ENCODE results near the gene PKNOX2.
A peak's percentile ranks its signal among the peaks of the same experiment; 100 is the strongest.

The PKNOX2 gene

DNA sequence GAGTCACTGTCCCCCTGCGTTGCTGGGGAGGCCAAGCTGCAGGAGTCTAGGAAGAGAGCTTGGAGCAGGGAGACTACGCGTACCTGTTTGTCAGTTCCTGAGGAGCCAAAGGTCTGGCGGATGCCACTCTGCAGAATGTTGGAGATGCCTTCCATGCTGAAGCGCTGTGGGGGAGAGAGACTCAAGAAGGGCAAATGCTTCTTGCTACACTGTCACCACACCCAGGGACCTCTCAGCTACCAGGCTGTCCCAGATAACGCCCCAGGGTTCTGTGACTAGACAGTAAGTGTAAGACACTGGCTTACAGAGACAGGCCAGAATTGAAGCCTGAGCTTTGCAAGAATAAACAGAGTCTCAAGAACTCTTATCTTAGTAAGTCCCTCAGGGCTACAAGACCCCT, 289.5 kb downstream of the PKNOX2 start:
- DNase-seq (no peak), ATAC-seq (no peak)
- no peaks in the 10 kb centered on the region for H3K9me3 Mint-ChIP-seq
- H3K4me1 Mint-ChIP-seq = peaks cover 13% of the 10 kb centered on the region
- H3K27ac Mint-ChIP-seq = no peak overlapping the region
- H3K4me3 Mint-ChIP-seq = no peak overlapping the region
- H3K27me3 Mint-ChIP-seq = no peaks in the 10 kb centered on the region

- H3K4me1 Mint-ChIP-seq = peaks cover 13% of the 10 kb centered on the region
- no peak for DNase-seq
- no peak overlapping the region for H3K4me3 Mint-ChIP-seq
Observed at GRCh38 chr11:125455851-125456250, 291.3 kb downstream of the PKNOX2 start.

DNA sequence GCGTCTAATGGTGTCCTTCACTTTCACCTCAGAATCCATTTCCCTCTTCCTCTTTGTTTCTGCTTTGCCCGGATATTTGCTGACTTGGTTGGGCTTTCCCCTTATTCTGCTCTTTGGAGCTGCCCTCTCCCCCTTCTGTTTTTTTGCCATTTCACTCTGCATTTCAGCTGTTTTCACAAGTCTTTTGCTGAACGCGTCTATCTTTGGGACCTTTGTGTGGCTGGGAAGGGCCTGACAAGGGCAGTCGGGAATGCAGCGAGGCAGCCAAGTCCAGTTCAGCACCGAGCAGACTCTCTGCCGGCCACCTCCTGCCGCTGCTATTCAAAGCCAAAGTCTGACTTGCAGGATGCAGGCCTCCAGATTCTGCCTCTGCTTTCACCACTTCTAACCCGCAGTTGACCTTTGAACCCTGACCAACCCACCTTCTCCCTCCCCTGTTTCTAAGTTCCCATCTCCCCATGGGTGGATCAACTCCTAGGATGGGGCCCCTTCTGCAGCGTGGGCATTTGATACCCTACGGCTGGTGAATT, 293.3 kb downstream of the PKNOX2 start:
- no peaks in the 10 kb centered on the region for H3K4me1 Mint-ChIP-seq
- no peaks in the 10 kb centered on the region for H3K9me3 Mint-ChIP-seq
- H3K27ac Mint-ChIP-seq = no peak overlapping the region
- ATAC-seq = no peak
- H3K27me3 Mint-ChIP-seq = no peaks in the 10 kb centered on the region
- H3K4me3 Mint-ChIP-seq = no peak overlapping the region
- no peak for DNase-seq

More at GRCh38 chr11:125455851-125456250, 291.3 kb downstream of the PKNOX2 start:
- ATAC-seq = no peak
- Mint-ChIP-seq H3K27ac (no peak overlapping the region), H3K9me3 (no peaks in the 10 kb centered on the region), H3K27me3 (no peaks in the 10 kb centered on the region)

- Mint-ChIP-seq H3K9me3 (no peaks in the 10 kb centered on the region), H3K4me1 (no peaks in the 10 kb centered on the region), H3K27ac (no peak overlapping the region), H3K4me3 (no peak overlapping the region), H3K27me3 (peaks cover 19% of the 10 kb centered on the region)
- DNase-seq (no peak), ATAC-seq (no peak)
Observed at GRCh38 chr11:125460275-125460674, 295.7 kb downstream of the PKNOX2 start.

DNA sequence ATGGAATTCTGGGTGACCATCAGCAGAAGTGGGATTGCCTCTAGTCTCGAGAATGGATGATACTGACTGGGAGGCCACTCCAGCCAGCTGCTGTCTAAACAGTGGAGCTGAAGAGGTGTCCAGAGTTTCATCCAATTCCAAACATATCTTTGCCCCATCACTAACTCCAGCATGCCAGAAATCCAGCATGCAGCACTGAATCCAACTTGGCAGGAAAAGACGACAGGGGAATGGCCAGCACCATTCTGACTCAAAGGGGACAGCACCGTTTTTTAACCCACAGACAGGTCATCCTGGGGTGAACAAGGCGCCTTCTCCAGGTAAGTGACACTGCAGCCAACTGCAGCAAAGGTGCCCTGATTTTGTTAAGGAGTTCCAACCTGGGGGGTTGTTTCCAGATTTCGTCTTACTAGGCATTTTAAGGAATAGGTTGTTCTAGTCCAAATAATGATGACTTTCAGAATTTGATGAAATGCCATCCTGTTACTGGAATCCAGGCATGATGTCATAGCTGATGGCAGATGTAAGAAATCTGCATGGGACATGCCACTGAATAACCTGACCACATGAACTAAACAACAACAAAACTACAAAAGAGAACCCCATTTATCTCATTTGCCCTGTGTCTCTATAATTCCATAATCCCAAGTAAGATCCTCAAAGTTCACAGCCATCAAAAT, 299.2 kb downstream of the PKNOX2 start:
- Mint-ChIP-seq H3K27ac (no peak overlapping the region), H3K9me3 (no peaks in the 10 kb centered on the region), H3K27me3 (peaks cover 19% of the 10 kb centered on the region), H3K4me1 (no peaks in the 10 kb centered on the region), H3K4me3 (no peak overlapping the region)
- no peak for DNase-seq
- ATAC-seq = no peak

- no peak for DNase-seq
- no peaks in the 10 kb centered on the region for H3K4me1 Mint-ChIP-seq
- H3K27ac Mint-ChIP-seq = no peak overlapping the region
- ATAC-seq = no peak
- H3K4me3 Mint-ChIP-seq = no peak overlapping the region
- H3K9me3 Mint-ChIP-seq = no peaks in the 10 kb centered on the region
- peaks cover 19% of the 10 kb centered on the region for H3K27me3 Mint-ChIP-seq
Observed at GRCh38 chr11:125464270-125464662, 299.7 kb downstream of the PKNOX2 start.

GRCh38 chr11:125464666-125465065, 300.1 kb downstream of the PKNOX2 start:
- H3K27me3 Mint-ChIP-seq = peaks cover 19% of the 10 kb centered on the region
- DNase-seq (no peak), ATAC-seq (no peak)
- no peaks in the 10 kb centered on the region for H3K4me1 Mint-ChIP-seq
- H3K4me3 Mint-ChIP-seq = no peak overlapping the region
- no peaks in the 10 kb centered on the region for H3K9me3 Mint-ChIP-seq
- no peak overlapping the region for H3K27ac Mint-ChIP-seq

DNA sequence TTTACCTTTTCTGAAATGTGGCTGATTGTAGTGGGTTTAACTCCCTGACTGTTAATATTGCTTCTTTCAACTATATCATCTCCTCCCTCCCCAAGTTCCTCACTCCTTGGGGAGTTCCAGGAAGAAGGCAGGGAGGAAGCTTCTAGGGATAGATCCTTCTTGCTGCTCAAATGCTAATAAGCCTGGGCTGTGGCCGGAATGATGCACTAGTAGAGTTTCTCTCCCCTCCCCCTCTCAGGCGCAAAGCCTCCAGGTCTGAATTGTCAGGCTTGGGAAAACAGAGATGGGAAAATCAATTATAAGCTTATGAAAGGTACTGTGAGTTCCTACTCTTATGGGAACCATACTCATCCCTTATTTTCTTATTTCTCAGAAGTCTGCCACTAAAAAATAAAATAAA, 300.7 kb downstream of the PKNOX2 start:
- H3K27ac Mint-ChIP-seq = peak overlapping the region in 1 of 2 donors; percentile 87
- H3K9me3 Mint-ChIP-seq = no peaks in the 10 kb centered on the region
- no peak for ATAC-seq
- H3K27me3 Mint-ChIP-seq = peaks cover 19% of the 10 kb centered on the region
- H3K4me1 Mint-ChIP-seq = no peaks in the 10 kb centered on the region
- no peak for DNase-seq
- no peak overlapping the region for H3K4me3 Mint-ChIP-seq

DNA sequence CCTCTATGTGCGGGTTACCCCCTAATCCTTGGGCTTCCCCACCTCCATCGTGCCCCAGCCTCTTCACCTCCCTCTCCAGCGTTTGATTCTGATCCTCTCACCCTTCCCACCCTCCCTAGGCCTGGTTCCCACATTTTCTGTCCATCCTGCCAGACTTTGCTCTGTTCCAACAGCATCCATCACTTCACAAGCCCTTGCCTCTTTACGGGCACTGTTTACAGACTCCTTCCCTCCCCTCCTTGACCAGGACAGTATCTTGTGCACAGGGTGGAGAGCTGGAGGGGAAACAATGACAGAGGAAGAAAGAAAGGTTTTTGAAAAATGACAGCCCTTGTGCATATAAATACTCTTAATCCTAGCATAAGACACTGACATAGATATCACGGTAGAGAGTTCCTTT, 301.1 kb downstream of the PKNOX2 start:
- H3K4me3 Mint-ChIP-seq = no peak overlapping the region
- DNase-seq = no peak
- H3K27me3 Mint-ChIP-seq = peaks cover 19% of the 10 kb centered on the region
- H3K27ac Mint-ChIP-seq = peak overlapping the region in 1 of 2 donors; percentile 87
- no peaks in the 10 kb centered on the region for H3K4me1 Mint-ChIP-seq
- H3K9me3 Mint-ChIP-seq = no peaks in the 10 kb centered on the region
- ATAC-seq = no peak

DNA sequence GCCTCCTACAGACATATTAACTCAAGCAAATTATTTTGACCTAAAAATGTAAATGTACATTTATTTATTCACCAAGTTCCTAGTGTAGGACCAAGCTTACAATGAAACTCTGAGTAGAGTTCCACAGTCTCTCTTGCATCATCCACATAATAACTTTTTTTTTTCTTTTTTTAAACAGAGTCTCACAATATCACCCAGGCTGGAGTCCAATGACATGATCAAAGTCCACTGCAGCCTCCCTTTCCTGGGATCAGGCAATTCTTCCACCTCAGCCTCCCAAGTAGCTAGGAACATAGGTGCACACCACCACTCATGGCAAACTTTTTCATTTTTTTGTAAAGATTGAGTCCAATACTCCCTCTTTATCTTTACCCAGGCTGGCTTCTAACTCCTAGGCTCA, 303.5 kb downstream of the PKNOX2 start:
- ATAC-seq (no peak), DNase-seq (no peak)
- Mint-ChIP-seq H3K27ac (no peak overlapping the region), H3K9me3 (no peaks in the 10 kb centered on the region), H3K4me1 (no peaks in the 10 kb centered on the region), H3K27me3 (peaks cover 19% of the 10 kb centered on the region), H3K4me3 (no peak overlapping the region)

- no peak overlapping the region for H3K27ac Mint-ChIP-seq
- DNase-seq (no peak), ATAC-seq (no peak)
- no peak overlapping the region for H3K4me3 Mint-ChIP-seq
- H3K4me1 Mint-ChIP-seq = no peaks in the 10 kb centered on the region
- peaks cover 13% of the 10 kb centered on the region for H3K27me3 Mint-ChIP-seq
- H3K9me3 Mint-ChIP-seq = no peaks in the 10 kb centered on the region
Observed at GRCh38 chr11:125468852-125469251, 304.3 kb downstream of the PKNOX2 start.

GRCh38 chr11:125470355-125470754, 305.8 kb downstream of the PKNOX2 start:
- ATAC-seq (no peak), DNase-seq (no peak)
- no peaks in the 10 kb centered on the region for H3K27me3 Mint-ChIP-seq
- no peak overlapping the region for H3K27ac Mint-ChIP-seq
- no peak overlapping the region for H3K4me3 Mint-ChIP-seq
- H3K9me3 Mint-ChIP-seq = no peaks in the 10 kb centered on the region
- H3K4me1 Mint-ChIP-seq = no peaks in the 10 kb centered on the region

DNA sequence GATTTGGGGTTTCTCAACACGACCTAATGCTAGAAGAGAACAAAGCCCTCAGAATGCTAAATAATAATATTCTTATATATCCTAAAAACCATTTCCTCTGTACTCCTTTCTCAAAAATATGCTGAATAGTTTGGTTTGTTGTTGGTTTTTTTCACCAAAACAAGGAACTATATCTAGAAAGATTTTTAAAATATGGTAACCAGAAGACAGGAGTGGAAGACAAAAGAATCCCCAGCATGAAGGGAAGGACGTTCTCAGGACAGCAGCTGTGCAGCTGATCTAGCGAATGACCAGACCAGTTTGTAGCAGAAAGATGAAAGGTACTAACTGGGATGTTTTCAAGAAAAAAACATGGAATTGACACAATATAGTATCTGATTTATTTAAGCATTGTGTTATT, 312.2 kb downstream of the PKNOX2 start:
- Mint-ChIP-seq H3K4me1 (no peaks in the 10 kb centered on the region), H3K27ac (no peak overlapping the region), H3K27me3 (no peaks in the 10 kb centered on the region), H3K4me3 (no peak overlapping the region), H3K9me3 (no peaks in the 10 kb centered on the region)
- DNase-seq (no peak), ATAC-seq (no peak)

DNA sequence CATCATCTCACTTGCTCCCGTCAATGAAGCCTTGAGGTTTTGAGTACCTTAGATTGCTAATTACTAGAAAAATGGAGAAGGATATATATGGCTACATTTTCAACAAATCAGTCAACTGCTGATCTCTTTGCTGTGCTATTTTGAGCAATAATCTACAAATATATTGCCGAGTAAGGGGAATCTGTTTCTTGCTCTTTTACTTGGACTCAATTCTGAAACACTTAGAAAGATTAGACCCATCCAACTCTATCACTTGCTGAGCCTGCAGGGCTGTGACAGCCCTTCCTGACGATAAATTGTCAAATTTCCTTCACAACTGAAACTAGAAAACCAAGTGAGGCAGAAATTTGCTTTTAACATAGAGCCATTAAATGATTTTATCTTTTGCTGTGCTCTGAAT, 314.6 kb downstream of the PKNOX2 start:
- Mint-ChIP-seq H3K9me3 (no peaks in the 10 kb centered on the region), H3K4me1 (no peaks in the 10 kb centered on the region), H3K4me3 (no peak overlapping the region), H3K27ac (no peak overlapping the region), H3K27me3 (no peaks in the 10 kb centered on the region)
- DNase-seq (no peak), ATAC-seq (no peak)

GRCh38 chr11:125481531-125481930, 317.0 kb downstream of the PKNOX2 start:
- DNase-seq = no peak
- Mint-ChIP-seq H3K27ac (no peak overlapping the region), H3K27me3 (no peaks in the 10 kb centered on the region), H3K4me3 (no peak overlapping the region), H3K9me3 (no peaks in the 10 kb centered on the region), H3K4me1 (no peaks in the 10 kb centered on the region)
- no peak for ATAC-seq
